ENCODE measurements around the gene PLEKHM3. TPM values are rescaled to one million over a fixed set of nuclear protein-coding genes. Genes with fewer than 3 reads are reported as not detected.

Gene PLEKHM3
- total and polyA plus RNA-seq, 4 donors = 3.0 to 18.3 (median 5.5) TPM

- peaks cover 0 to 9% (median 1%) of the 10 kb centered on the region in 4 donors for H3K4me1 ChIP-seq (ENCODE audit: control insufficient read depth in 4 of 4, insufficient read depth in 4 of 4, low read length in 3 of 4)
- H3K9ac ChIP-seq (ENCODE audit: low read depth in 1 of 2, low read length in 2 of 2) = no peak overlapping the region
- H3K4me3 ChIP-seq (ENCODE audit: low read depth in 1 of 3, low read length in 3 of 3) = no peak overlapping the region
- 99% methylated on average over 3 of the region's 3 CpGs for WGBS
- no peaks in the 10 kb centered on the region for H3K36me3 ChIP-seq (ENCODE audit: control insufficient read depth in 4 of 4, insufficient read depth in 3 of 4, low read depth in 1 of 4, low read length in 3 of 4)
- H3K27me3 ChIP-seq (ENCODE audit: control insufficient read depth in 4 of 4, insufficient read depth in 4 of 4, low read length in 3 of 4) = no peaks in the 10 kb centered on the region
- DNase-seq (ENCODE audit: low spot score) = no peak
- no peak for TF ChIP-seq EGR1 (IDR thresholded peaks at IDR 0.05; ENCODE audit: low read depth in 2 of 2)
- no peak for TF ChIP-seq ATF3 (IDR thresholded peaks at IDR 0.05)
- TF ChIP-seq YY1 (IDR thresholded peaks at IDR 0.05) = no peak
- TF ChIP-seq FOXA2 (IDR thresholded peaks at IDR 0.05) = no peak
- TF ChIP-seq GABPA (IDR thresholded peaks at IDR 0.05 in 1 of 2, conservative IDR thresholded peaks at IDR 0.05 in 1 of 2) = no peak
- TF ChIP-seq HNF4A (conservative IDR thresholded peaks at IDR 0.05) = no peak
- no peak for TF ChIP-seq RXRA (IDR thresholded peaks at IDR 0.05)
- TF ChIP-seq SP1 (IDR thresholded peaks at IDR 0.05) = no peak
- TF ChIP-seq RAD21 (IDR thresholded peaks at IDR 0.05) = no peak
- TF ChIP-seq REST (IDR thresholded peaks at IDR 0.05) = no peak
- no peaks in the 10 kb centered on the region for H3K9me3 ChIP-seq (ENCODE audit: control insufficient read depth in 4 of 4, low read length in 3 of 4)
- H3K27ac ChIP-seq (ENCODE audit: low read depth in 1 of 2, low read length in 2 of 2) = no peak overlapping the region
These were observed 172.5 kb downstream of the PLEKHM3 start for GRCh38 chr2:207852791-207853190.

- Histone ChIP-seq H3K27ac (ENCODE audit: low read depth in 1 of 2, low read length in 2 of 2) (no peak overlapping the region), H3K4me1 (ENCODE audit: control insufficient read depth in 4 of 4, insufficient read depth in 4 of 4, low read length in 3 of 4) (peaks cover 0 to 38% (median 12%) of the 10 kb centered on the region in 4 donors), H3K36me3 (ENCODE audit: control insufficient read depth in 4 of 4, insufficient read depth in 3 of 4, low read depth in 1 of 4, low read length in 3 of 4) (no peaks in the 10 kb centered on the region), H3K27me3 (ENCODE audit: control insufficient read depth in 4 of 4, insufficient read depth in 4 of 4, low read length in 3 of 4) (no peaks in the 10 kb centered on the region), H3K9ac (ENCODE audit: low read depth in 1 of 2, low read length in 2 of 2) (no peak overlapping the region), H3K4me3 (ENCODE audit: low read depth in 1 of 3, low read length in 3 of 3) (no peak overlapping the region), H3K9me3 (ENCODE audit: control insufficient read depth in 4 of 4, low read length in 3 of 4) (no peaks in the 10 kb centered on the region)
- 97% methylated on average over 1 of the region's 1 CpG for WGBS
- TF ChIP-seq HNF4A (conservative IDR thresholded peaks at IDR 0.05) = no peak
- no peak for TF ChIP-seq FOXA1 (IDR thresholded peaks at IDR 0.05)
- TF ChIP-seq TAF1 (conservative IDR thresholded peaks at IDR 0.05) = no peak
- no peak for TF ChIP-seq RXRA (IDR thresholded peaks at IDR 0.05)
- no peak for TF ChIP-seq NR2F2 (IDR thresholded peaks at IDR 0.05)
- TF ChIP-seq JUND (IDR thresholded peaks at IDR 0.05) = no peak
- TF ChIP-seq HNF4G (IDR thresholded peaks at IDR 0.05) = no peak
- DNase-seq (ENCODE audit: low spot score) = no peak
These were observed 175.9 kb downstream of the PLEKHM3 start for GRCh38 chr2:207849443-207849842.

GRCh38 chr2:207848545-207848928 lies 176.8 kb downstream of the PLEKHM3 start:
- Histone ChIP-seq H3K9ac (ENCODE audit: low read depth in 1 of 2, low read length in 2 of 2) (no peak overlapping the region), H3K4me1 (ENCODE audit: control insufficient read depth in 4 of 4, insufficient read depth in 4 of 4, low read length in 3 of 4) (peaks cover 0 to 39% (median 13%) of the 10 kb centered on the region in 4 donors), H3K4me3 (ENCODE audit: low read depth in 1 of 3, low read length in 3 of 3) (no peak overlapping the region), H3K27ac (ENCODE audit: low read depth in 1 of 2, low read length in 2 of 2) (peak overlapping the region; percentile 70 to 86), H3K36me3 (ENCODE audit: control insufficient read depth in 4 of 4, insufficient read depth in 3 of 4, low read depth in 1 of 4, low read length in 3 of 4) (no peaks in the 10 kb centered on the region), H3K27me3 (ENCODE audit: control insufficient read depth in 4 of 4, insufficient read depth in 4 of 4, low read length in 3 of 4) (no peaks in the 10 kb centered on the region), H3K9me3 (ENCODE audit: control insufficient read depth in 4 of 4, low read length in 3 of 4) (no peaks in the 10 kb centered on the region)
- TF ChIP-seq HNF4A (conservative IDR thresholded peaks at IDR 0.05) (peak; percentile 31 to 45), NR2F2 (IDR thresholded peaks at IDR 0.05) (no peak), MAX (IDR thresholded peaks at IDR 0.05) (no peak), GABPA (IDR thresholded peaks at IDR 0.05 in 1 of 2, conservative IDR thresholded peaks at IDR 0.05 in 1 of 2) (no peak)
- 80% methylated on average over 4 of the region's 4 CpGs for WGBS
- DNase-seq (ENCODE audit: low spot score) = no peak

All from liver (tissue), 9 donors.